ENCODE measurements around the gene ZCCHC3.

The ZCCHC3 gene

DNA sequence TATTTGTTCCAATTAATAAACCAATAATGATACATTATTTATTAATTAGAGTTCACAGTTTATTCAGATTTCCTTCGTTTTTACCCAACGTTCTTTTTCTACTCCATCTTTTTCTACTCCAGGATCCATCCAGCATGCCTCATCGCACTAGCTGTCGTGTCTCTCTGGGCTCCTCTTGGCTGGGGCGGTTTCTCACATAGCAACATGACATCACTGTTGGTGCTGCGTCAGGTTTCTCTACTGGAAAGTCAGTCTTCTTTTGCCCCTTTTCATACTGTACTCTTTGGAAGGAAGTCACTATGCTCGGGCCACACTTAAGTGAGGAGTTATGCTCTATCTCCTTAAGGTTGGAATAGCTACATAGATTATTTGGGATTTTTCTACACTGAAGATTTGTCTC lies 14.2 kb downstream of the ZCCHC3 start:
- no peak for DNase-seq (ENCODE audit: extremely low read depth in 1 of 2, low read depth in 1 of 2)

DNA sequence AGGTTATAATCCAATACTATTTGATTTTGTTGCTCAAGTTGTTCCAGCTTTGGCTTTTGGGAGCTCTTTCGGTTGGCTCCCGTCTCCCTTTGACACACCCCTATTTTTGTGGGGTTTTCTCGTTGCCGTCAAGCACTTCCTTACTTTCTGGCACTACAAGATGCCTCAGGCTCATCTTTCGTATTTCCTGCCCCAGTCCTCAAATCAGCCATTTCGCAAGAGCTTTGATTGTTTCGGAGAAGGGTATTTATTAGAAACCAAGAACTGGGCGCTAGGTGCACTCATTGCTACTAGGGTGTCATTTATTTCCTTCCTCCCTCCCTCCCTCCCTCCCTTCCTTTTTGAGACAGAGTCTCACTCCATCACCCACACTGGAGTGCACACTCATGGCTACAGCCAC lies 14.7 kb downstream of the ZCCHC3 start:
- DNase-seq (ENCODE audit: extremely low read depth in 1 of 2, low read depth in 1 of 2): no peak

DNA sequence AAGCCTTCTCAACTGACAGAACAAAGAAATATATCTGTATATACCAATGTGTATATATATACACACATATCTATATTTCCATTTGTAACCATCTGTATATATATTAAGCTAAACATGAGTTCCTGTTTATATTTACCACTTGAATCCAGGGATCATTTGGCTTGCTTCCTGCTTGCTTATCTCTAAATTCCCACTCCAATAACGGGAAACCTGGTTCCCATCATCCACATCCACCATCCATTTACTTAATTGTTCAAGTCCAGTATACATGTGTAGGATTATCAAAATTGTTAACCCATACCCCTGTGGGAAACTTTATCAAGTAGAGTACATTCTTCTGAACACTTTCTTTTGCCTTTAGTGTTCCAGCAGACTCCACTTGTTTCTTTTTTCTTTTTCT lies 15.5 kb downstream of the ZCCHC3 start:
- DNase-seq (ENCODE audit: extremely low read depth in 1 of 2, low read depth in 1 of 2): no peak

DNA sequence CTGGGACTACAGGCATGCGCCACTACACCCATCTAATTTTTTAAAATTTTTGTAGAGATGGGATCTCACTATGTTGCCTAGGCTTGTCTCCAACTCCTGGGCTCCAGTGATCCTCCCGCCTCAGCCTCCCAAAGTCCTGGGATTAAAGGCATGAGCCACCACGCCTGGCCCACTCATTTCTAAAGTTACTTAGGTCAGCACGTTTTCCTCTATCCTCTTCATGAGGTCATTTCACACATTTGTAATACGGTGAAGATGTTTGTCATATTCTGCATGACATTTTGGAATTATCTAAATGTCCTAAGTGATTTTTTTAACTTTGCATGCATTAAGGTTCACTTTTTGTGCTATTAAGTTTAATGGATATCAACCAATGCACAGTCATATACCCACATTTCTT lies 16.0 kb downstream of the ZCCHC3 start:
- no peak for DNase-seq (ENCODE audit: extremely low read depth in 1 of 2, low read depth in 1 of 2)

DNA sequence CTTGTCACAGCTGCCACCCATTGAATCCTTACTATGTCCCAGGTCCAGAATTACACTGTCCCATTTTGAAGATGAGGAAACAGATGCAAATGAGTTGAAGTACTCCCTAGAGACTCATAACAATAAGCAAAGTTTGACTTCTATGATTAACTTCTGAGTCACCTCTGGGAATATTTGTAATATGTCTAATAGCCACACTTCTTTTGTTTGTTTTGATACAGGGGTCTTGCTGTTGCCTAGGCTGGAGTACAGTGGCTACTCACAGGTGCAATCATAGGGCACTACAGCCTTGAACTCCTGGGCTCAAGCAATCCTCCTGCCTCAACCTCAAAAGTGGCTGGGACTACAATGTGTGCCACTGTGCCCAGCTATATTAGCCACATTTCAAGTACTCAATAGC lies 16.6 kb downstream of the ZCCHC3 start:
- no peak for DNase-seq (ENCODE audit: extremely low read depth in 1 of 2, low read depth in 1 of 2)

DNA sequence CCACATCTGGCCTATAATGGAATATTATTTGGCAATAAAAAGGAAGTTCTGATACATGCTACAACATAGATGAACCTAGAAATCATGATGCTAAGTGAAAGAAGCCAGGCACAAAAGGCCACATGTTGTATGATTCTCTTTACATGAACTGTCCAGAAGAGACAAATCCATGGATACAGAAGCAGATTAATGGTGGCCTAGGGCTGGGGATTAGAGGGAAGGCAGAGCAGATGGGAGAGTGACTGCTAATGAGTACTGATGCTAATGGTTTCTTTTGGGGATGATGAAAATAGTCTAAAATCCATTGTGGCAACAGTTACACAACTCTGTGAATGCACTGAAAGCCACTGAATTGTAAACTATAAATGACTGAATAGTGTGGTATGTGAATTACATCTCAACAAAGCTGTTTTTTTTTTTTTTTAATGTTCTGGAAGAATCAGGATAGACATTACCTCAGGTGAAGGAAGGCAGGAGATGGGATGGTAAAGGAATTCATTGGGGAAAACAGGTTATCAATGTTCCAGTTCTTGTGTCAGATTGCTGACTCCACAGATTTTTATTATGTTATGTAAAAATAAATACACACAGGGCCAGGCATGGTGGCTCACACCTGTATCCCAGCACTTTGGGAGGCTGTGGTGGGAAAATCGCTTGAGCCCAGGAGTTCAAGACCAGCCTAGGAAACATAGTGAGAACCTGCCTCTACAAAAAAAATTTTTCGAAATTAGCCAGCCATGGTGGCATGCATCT lies 19.1 kb downstream of the ZCCHC3 start:
- DNase-seq (ENCODE audit: extremely low read depth in 1 of 2, low read depth in 1 of 2): no peak

DNA sequence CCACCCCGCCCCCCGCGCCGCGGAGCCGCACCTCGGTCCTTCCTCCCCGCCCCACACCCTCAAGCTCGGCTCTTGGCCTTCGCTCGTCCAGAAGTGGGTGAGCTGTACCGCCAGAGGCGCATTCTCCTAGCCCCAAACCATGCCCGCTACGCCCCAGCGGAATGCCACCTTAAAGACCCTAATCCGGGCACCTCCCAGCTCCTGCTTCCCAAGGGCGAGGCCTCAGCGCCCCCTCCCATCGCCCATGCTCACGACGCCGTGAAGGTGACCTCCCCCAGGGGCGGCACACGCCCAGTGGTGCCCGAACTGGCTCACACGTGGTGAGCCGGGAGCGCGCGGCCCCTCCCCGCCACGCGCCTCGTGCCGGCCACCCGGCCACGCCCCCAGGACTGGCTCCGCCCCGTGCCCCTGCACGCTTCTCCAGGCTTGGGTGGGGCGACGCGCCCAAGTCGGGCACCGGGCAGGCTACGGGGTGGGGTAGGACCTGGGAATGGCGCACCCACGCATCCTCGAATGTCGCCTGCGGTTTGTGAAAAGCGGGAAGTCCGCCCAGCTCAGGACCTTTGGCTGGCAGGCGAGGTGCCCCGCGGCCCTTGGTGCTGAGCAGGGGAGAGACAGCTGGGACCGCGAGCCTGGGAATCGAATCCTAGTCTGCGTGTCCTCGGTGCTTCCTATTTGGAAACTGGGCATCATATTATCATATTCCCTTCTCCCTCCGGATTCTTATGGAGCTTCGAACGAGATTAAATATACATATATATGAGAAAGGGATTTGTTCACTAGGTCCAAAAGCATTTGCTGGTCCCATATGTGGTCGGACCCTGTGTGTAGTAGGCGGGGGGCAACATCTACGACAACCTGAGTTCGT lies 27.0 kb downstream of the ZCCHC3 start:
- peak; percentile 81 to 84 for DNase-seq (ENCODE audit: extremely low read depth in 1 of 2, low read depth in 1 of 2)

DNA sequence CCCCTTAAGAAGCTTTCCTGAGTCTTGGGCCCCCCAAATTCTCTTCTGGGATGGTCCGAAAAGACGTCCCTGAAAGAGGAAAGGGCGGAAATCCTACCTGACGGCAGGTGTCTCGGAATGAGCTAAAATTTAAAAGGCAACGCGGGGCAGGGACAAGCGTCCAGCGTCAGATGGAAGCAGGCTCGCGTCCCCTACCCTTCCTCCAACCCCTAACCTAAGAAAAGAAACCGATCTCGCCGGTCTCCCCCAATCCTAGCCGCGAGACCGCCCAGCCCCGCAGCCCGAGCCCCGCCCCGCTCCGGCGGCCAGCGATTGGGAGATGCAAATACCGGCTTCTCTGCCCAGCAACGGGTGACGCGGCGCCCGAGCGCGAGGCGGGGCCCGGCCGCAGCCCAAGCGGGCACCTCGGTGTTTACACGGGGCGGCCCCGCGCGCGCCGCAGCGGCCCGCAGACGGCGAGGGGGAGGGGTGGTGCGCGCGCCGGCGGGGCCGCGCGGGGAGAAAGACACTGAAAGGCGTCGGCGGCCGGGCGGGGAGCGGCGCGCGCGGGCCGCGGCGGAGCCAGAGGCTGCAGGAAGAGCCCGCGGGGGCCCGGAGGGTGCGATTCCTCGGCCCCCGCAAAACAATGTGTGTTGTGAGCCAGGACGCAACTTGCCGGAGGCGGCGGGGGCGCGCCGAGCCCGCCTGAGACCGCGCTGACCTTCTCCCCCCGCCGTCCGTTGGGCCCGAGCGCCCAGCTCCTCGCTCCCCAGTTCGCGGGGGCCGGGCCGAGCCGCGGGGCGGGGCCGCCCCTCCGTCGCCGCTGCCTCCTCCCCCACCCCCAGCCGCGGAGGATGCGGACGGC lies 27.9 kb downstream of the ZCCHC3 start, which contains the start of gene SOX12:
Gene SOX12, plus strand, starts transcription at position 508 of the 844 bp plus-strand sequence. CDS start 373 bp downstream, outside the sequence.
- peak; percentile 96 for DNase-seq (ENCODE audit: extremely low read depth in 1 of 2, low read depth in 1 of 2)

DNA sequence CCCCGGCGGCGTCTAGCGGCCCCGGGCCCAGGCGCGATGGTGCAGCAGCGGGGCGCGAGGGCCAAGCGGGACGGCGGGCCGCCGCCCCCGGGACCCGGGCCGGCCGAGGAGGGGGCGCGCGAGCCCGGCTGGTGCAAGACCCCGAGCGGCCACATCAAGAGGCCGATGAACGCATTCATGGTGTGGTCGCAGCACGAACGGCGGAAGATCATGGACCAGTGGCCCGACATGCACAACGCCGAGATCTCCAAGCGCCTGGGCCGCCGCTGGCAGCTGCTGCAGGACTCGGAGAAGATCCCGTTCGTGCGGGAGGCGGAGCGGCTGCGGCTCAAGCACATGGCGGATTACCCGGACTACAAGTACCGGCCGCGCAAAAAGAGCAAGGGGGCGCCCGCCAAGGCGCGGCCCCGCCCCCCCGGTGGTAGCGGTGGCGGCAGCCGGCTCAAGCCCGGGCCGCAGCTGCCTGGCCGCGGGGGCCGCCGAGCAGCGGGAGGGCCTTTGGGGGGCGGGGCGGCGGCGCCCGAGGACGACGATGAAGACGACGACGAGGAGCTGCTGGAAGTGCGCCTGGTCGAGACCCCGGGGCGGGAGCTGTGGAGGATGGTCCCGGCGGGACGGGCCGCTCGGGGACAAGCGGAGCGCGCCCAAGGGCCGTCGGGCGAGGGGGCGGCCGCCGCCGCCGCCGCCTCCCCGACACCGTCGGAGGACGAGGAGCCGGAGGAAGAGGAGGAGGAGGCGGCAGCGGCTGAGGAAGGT lies 28.7 kb downstream of the ZCCHC3 start:
- DNase-seq (ENCODE audit: extremely low read depth in 1 of 2, low read depth in 1 of 2): peak; percentile 23 to 34

DNA sequence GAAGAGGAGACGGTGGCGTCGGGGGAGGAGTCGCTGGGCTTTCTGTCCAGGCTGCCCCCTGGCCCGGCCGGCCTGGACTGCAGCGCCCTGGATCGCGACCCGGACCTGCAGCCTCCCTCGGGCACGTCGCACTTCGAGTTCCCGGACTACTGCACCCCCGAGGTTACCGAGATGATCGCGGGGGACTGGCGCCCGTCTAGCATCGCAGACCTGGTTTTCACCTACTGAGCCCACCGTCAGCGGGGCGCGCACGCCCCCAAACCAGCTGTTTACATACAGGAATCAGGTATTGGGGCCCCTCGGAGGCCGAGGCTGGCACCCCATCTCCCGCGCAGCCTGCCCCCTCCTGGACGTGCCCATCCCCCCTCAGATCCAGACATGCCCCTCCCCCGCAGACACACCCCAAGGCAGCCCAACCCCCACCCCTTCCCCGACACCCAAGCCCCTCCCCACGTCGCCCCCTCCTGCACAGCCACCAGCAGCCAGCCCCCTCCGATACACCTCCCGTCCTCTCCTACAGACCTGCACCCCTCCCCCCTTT lies 29.3 kb downstream of the ZCCHC3 start:
- DNase-seq (ENCODE audit: extremely low read depth in 1 of 2, low read depth in 1 of 2): no peak

DNA sequence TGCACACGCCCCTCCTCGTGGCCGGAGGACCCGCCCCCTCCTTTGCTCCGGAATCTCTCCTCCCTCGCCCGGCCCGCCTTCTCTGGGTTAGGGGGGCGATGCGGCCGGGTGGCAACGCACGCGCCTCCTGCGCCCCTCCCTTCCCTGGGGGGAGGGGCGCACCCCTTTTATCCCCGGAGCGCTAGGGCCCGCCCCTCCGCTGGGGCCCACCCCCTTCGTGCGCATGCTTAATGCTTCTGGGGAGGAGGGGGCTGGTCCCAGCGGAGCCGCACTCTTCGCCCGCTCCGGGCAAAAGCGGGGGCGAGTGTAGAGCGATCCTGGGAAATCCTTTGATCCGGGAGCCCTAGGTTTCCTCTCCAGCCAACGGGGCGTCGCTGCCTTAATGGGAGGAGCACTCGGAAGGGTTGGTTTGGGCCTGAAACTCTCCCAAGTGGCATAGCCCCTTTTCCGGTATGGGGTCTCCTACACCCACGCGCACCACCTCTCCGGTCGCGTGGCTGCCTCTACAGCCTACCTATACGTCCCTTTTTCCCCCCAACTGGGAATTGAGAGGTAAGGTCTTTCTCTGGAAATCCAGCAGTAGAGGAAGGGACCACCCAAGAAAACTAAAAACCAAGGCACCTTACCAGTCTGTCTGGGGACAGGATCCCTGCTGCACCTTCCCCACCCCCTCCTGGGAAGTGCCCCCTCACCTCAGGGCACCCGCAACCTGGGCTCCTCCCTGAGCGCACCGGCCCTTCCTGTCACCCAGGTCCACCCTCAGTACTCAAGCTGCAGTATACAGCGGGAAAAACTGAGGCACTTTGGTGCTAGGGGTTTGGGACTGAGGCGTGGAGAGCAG lies 30.0 kb downstream of the ZCCHC3 start:
- DNase-seq (ENCODE audit: extremely low read depth in 1 of 2, low read depth in 1 of 2): peak; percentile 59 to 81

DNA sequence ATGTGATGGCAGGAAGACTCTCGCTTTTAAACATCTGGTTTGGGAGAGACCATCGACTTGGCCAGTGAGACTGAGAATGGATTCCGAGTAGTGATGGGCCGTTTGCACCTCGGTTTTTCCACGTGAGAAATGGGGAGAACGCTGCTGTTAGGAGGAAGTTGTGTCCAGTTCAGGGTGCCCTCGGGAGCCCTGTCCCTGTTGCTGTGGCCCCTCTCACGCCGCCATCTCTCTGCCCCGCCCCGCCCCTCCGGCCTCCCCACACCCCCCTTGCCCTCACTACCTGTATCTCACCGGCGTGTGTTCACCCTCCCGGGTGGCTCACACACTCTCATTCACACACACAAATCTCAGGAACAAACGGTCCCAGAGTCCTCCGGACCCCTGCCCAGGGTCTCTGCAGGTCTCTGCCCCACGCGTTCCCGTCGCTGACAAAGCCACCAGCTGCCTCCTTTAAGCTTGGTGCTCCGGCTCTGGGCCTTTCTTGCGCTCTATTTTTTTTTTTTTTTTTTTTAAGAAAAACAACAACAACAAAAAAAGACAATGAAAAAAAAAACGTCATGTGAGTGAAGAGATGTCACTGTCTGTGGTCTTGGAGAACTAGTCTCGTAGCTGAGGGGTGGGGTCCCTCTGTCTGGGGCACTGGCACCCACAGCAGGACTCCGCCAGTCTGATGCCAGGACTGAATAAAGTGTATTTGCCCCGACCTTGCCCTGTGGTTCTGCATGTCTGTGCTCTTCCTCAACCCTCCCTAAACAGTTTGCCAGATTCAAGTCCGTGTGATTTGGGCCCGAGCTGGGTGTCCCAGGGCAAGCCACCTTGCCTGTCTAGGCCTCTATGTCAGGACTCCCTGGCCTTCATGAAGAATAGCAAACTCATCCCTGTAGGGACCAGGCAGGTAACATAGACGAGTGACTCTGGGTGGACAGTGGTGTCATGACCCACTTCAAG lies 30.9 kb downstream of the ZCCHC3 start:
- DNase-seq (ENCODE audit: extremely low read depth in 1 of 2, low read depth in 1 of 2): no peak

DNA sequence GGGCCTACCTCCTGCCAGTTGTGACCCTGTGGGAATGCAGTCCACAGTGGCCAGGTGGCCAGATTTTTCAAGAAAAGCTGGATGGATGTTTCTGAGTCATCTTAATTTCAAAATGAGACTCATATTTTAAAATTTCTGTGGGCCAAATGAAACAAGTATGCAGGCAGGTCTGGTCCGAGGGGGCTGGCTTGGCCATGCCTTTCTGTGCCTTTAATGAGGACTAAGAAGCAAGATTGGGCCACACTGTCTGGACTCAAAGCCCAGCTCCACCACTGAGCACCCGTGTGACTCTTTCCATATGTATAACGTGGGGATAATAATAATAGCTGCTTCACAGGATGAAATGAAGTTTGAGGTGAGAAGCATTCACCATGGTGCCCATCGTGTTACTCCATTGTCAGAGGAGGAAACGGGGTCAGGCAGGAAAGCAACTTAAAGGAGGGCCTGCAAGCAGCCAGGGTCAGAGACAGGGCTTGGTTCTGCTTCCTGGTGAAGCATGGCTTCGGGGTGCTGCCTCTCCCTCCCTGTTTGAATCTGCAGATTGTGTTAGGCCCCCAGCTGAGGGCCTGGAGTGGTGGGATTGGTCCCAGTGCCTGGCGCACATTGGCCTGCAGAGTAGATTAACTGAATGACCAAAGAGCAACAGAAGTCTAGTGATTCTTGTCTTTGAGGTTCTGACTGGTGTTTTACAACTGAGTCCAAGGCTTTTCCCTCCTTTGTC lies 31.8 kb downstream of the ZCCHC3 start:
- DNase-seq (ENCODE audit: extremely low read depth in 1 of 2, low read depth in 1 of 2): no peak

DNA sequence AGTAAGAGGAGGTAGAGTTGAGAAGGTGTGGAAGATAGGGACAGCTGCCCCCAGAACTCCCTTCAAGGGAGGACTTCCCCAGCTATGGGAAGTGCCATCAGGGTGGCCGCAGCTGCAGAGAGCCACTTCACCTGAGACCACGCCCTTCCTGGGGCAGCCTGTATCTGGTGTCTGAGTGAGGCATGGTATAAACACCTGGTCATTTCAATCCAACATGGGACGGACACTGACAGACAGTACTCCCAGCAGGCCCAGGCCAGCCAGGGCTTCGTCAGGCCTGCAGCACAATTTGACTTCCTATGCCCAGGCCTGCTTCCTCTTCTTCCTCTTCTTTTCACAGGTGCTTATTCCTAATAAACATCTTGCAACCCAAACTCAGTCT lies 32.5 kb downstream of the ZCCHC3 start:
- DNase-seq (ENCODE audit: extremely low read depth in 1 of 2, low read depth in 1 of 2): no peak

DNA sequence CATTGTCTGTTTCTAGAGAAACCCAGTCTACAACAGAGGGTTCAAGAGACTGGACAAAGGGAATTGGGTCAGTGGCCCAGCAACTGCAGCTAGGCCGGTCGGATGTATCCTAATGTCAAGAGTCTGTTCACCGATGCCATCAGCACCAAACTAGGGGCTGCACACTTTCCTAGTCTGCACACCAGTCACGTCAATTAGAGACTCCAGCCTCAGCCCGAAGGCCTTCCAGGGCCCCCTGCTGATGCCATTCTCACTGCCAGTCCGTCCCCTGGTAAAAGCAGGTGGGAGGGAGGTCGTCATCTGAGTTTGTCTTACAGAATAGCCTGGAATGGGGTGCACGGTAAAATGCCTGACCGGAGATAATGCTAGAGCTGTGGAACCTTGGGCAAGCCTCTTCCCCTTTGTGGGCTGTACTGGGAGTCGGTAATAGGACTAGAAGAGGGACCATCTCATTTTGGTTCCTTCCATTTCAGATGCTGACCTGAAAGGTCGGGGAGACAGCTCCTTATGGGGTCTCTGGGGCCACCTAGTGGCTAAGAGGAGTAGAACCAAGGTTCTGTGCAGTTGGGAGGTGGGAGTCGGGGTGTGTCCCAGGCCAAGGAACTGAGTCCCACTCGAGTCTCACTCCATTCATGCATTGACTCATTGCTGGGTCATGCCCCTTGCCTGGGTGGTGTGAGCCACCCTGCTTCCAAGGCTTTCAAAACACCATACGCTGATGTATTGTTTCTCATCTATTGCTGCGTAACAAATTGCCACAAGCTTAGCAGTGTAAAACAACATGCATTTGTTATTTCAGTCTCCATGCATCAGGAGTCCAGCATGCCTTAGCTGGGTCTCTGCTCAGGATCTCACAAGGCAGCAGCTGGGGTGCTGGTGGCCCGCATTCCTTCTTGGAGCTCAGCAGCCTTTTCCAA lies 33.1 kb downstream of the ZCCHC3 start:
- DNase-seq (ENCODE audit: extremely low read depth in 1 of 2, low read depth in 1 of 2): peak in 1 of 2 donors; percentile 37

DNA sequence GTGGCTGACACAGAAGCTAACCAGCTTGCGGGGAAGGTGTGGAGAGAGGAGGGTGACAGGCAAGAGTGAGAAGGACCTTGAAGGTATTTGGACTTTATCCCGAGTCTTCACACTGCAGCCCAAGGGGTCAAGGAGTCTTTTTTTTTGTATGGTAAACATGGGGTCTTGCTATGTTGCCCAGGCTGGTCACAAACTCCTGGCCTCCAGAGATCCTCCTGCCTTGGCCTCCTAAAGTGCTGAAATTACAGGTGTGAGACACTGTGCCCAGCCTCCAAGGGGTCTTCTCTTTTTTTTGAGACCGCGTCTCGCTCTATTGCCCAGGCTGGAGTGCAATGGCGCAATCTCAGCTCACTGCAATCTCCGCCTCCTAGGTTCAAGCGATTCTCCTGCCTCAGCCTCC lies 37.2 kb downstream of the ZCCHC3 start:
- DNase-seq (ENCODE audit: extremely low read depth in 1 of 2, low read depth in 1 of 2): no peak
